VCaP (cell line): ENCODE measurements around the gene NECAB2.

Experiments
- H3K27ac ChIP-seq: fragments of 450-650 bp; 2 replicates; pipeline ENCODE4 v1.5.1; 2017
- CTCF ChIP-seq: fragments of 450-650 bp; conservative IDR thresholded peaks from 2 replicates; pipeline ENCODE4 v1.5.1; 2017; ENCODE audit warnings: mild to moderate bottlenecking, moderate library complexity

NECAB2 gene

DNA sequence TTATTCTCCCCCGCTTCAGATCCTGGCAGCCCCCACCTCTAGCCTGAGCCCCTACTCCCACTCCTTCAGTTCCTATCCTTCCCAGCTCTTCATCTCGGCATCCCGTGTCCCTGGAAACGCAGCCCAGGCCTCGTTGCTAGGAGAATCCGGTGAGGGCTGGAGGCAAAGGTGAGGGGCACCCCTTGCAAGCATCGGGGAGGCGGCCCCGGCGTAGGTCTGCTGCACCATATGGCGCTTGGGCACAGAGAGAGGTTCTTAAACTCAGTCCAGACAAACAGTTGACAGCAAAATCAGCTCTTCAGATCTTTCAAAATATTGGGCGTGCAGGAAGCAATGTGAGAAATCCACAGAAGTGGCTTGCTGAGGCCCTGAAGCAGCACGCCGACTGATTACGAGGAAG lies 59.6 kb downstream of the NECAB2 start:
- H3K27ac ChIP-seq, result no peak overlapping the region
- TF ChIP-seq CTCF, result no peak

DNA sequence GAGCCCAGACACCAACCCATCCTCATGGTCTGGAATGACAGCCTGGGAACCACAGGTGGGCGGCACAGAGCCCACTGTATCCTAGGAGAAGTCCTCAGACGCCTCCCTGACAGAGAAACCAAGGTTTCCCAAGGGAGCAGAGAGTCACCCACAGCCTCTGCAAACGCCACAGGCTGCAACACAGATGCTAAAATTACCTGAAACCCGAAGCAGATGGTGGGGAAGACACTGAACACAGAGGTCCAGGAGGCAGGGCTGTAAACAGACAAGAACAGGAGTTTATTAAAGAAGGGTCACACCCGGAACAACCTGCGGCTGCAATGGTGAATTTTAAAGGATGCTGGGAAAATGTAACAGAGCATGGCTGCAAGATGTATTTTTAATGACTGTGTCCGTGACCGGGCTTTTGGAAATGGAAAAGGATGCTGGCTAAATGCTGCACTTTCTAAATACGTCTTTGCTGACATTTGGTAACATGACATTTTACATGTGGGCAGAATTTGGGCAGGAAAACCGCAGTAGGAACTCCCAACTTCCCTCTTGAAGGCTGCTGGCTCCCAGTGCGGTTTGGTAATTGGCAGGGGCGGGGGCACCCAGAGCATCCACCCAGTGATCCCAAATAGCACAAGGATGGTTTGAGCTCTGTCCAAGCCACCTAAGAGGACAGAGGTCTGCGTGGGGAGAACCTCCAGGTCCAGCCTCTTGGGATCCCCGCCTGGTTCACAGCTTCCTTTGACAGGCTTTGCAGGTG lies 61.4 kb downstream of the NECAB2 start:
- H3K27ac ChIP-seq, result no peak overlapping the region
- TF ChIP-seq CTCF, result no peak

DNA sequence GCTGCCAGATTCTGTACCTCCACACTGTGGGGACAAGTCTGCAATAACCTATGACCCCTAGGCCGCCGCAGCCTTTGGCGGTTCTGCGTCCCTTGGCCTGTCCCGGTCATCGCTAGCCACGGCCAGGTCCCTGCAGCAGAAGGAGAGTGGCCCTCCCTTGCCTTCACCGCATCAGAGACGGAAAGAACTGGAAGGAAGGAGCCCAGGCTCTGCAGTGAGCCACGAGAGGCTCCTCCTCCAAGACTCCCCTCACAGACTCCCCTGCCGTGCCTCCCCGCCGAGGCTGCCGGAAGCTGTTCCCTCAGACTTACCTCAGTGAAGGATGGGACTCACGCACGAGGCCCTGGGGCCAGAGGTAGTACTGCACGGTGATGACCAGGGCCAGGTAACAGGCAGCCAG lies 63.5 kb downstream of the NECAB2 start:
- H3K27ac ChIP-seq, result no peak overlapping the region
- TF ChIP-seq CTCF, result no peak

DNA sequence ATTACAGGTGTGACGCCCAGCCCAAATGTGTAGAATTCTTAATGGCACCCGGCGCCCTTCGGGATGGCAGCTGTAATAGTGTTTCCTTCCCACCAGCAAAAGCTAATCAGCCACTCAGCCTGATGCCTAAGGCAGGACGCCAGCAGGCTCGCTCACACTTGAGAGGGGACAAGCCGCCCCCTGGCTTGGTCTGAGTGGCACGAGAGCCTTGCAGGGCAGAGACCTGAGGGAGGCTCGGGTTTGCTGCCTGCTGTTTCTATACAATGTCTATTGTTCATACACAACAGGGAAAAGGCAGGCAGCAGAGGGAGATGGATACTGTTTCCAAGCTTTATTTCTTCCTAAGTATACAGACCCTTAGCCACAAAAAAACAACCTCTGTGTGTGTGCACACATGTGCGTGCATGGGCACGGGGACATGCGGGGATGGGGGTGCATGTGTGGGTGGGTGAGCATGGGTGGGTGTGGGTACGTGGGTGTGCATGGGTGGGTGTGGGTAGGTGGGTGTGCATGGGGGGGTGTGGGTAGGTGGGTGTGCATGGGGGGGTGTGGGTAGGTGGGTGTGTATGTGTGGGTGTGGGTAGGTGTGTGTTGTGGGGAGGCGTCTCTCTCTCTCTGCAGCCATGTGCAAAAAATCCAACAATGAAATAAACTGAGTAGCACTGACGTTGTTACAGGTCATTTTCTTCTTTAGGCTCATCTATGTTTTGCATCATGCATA lies 64.6 kb downstream of the NECAB2 start:
- TF ChIP-seq CTCF, result no peak
- no peak overlapping the region for H3K27ac ChIP-seq

- H3K27ac ChIP-seq, result no peak overlapping the region
- no peak for TF ChIP-seq CTCF
These were observed 65.5 kb downstream of the NECAB2 start for GRCh38 chr16:84033251-84034195.

DNA sequence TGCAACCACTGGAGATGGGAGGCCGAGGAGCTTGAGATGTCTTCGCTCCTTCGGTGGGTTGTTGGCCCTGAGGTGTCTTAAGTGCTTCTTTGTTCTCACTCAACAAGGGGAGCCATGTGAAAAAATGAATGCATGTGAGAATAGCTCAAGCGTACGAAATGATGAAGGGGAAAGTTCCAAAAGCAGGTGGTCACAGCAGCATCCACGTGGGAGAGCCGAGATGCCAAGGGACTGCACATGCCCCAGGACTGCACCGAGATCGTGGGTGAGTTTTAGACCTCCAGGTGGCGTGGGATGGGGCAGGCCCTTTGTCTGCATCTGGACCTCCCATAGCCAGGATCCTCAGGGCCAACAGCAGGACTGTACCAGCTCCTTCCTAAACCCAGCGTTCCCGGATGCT lies 66.5 kb downstream of the NECAB2 start:
- H3K27ac ChIP-seq, result no peak overlapping the region
- TF ChIP-seq CTCF, result no peak

DNA sequence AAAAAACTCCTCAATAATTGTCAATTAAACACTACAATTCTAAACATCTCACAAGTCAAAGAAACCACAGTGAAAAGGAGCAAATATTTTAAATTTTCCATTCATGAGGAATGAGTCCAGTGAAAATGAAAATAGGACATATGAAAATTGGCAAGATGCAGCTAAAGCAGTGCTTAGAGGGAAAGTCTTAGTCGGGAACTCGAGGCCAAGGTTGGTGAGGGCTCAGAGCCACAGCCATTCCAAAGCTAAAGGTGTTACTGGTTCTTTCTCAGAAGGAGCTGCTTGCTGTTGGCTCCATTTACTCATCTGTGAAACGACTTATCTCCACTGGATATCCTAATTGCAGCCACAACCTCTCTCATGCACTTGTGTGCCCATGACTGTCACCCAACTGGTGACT lies 68.1 kb downstream of the NECAB2 start:
- no peak overlapping the region for H3K27ac ChIP-seq
- no peak for TF ChIP-seq CTCF
